ENCODE measurements around the gene PGAP3. TPM values are rescaled to one million over a fixed set of nuclear protein-coding genes. Genes with fewer than 3 reads are reported as not detected.

Gene PGAP3
- total RNA-seq, 1 experiment from 2014 or later = 29.0 TPM

DNA sequence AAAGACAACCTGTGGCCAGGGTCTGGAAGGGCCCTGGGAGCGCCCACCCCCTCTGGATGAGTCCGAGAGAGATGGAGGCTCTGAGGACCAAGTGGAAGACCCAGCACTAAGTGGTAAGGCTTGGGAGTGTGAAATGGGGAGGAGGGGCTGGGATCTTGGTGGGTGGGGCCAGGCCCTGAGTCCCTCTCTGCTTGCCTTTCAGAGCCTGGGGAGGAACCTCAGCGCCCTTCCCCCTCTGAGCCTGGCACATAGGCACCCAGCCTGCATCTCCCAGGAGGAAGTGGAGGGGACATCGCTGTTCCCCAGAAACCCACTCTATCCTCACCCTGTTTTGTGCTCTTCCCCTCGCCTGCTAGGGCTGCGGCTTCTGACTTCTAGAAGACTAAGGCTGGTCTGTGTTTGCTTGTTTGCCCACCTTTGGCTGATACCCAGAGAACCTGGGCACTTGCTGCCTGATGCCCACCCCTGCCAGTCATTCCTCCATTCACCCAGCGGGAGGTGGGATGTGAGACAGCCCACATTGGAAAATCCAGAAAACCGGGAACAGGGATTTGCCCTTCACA lies 52.2 kb downstream of the PGAP3 start:
- H3K23me2 ChIP-seq (ENCODE audit: insufficient read length, low read depth, low read length, poor library complexity, severe bottlenecking) = peaks cover 8% of the 10 kb centered on the region
- H3K56ac ChIP-seq (ENCODE audit: insufficient read length, low read depth, low read length) = no peak overlapping the region
- H3K79me2 ChIP-seq (ENCODE audit: insufficient read depth, low read length) = no peaks in the 10 kb centered on the region; the same call in 1 of the 2 replicates
- TF ChIP-seq, protein P1, sequence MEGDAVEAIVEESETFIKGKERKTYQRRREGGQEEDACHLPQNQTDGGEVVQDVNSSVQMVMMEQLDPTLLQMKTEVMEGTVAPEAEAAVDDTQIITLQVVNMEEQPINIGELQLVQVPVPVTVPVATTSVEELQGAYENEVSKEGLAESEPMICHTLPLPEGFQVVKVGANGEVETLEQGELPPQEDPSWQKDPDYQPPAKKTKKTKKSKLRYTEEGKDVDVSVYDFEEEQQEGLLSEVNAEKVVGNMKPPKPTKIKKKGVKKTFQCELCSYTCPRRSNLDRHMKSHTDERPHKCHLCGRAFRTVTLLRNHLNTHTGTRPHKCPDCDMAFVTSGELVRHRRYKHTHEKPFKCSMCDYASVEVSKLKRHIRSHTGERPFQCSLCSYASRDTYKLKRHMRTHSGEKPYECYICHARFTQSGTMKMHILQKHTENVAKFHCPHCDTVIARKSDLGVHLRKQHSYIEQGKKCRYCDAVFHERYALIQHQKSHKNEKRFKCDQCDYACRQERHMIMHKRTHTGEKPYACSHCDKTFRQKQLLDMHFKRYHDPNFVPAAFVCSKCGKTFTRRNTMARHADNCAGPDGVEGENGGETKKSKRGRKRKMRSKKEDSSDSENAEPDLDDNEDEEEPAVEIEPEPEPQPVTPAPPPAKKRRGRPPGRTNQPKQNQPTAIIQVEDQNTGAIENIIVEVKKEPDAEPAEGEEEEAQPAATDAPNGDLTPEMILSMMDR (conservative IDR thresholded peaks at IDR 0.05) = no peak
- H3K9me3 ChIP-seq (ENCODE audit: control insufficient read depth, low read depth, low read length) = no peaks in the 10 kb centered on the region
- no peaks in the 10 kb centered on the region for H3K79me1 ChIP-seq (ENCODE audit: insufficient read depth, low read depth, low read length, poor library complexity, severe bottlenecking)
- no peak overlapping the region; a peak in 1 of 7 replicates for H3K27ac Mint-ChIP-seq
- H3K9ac ChIP-seq (ENCODE audit: extremely low read depth, insufficient read length, low read length) = no peak overlapping the region
- H2AK5ac ChIP-seq (ENCODE audit: insufficient read length, low read length) = no peak overlapping the region
- no peaks in the 10 kb centered on the region for H3K27me3 Mint-ChIP-seq (ENCODE audit: low read depth)
- no peak overlapping the region for H4K5ac ChIP-seq (ENCODE audit: insufficient read length, low read depth, low read length)
- no peaks in the 10 kb centered on the region for H3K27me3 ChIP-seq (ENCODE audit: insufficient read depth, low read length)
- H3K4me2 ChIP-seq (ENCODE audit: insufficient read depth, insufficient read length, low read length) = no peak overlapping the region
- H2BK120ac ChIP-seq (ENCODE audit: low read depth, low read length, poor library complexity, severe bottlenecking) = no peak overlapping the region
- peaks cover 69 to 73% of the 10 kb centered on the region in 2 experiments for H3K4me1 Mint-ChIP-seq
- H4K91ac ChIP-seq (ENCODE audit: insufficient read length, low read depth, low read length) = no peak overlapping the region
- H2BK15ac ChIP-seq (ENCODE audit: low read depth, low read length) = no peak overlapping the region
- H3K27ac ChIP-seq (ENCODE audit: insufficient read length, low read depth, low read length) = no peak overlapping the region
- peaks cover 22% of the 10 kb centered on the region; the same call in 1 of the 2 replicates for H3K4me1 ChIP-seq (ENCODE audit: insufficient read depth, low read length)
- H3K18ac ChIP-seq (ENCODE audit: insufficient read length, low read depth, low read length) = no peak overlapping the region
- no peak overlapping the region for H3K23ac ChIP-seq (ENCODE audit: insufficient read length, low read depth, low read length)
- no CpG with 5 or more reads among the region's 8 CpGs for WGBS (ENCODE audit: extremely low coverage, insufficient read length, low lambda C conversion rate)
- no peak overlapping the region for H3K4ac ChIP-seq (ENCODE audit: low read depth, low read length)
- no peak overlapping the region for H3T11ph ChIP-seq (ENCODE audit: low read length)
- H2BK5ac ChIP-seq (ENCODE audit: insufficient read length, low read length) = no peak overlapping the region
- no peaks in the 10 kb centered on the region for H4K20me1 ChIP-seq (ENCODE audit: control insufficient read depth, insufficient read depth, insufficient read length)
- no peak overlapping the region; a peak in 1 of 5 replicates for H3K4me3 Mint-ChIP-seq
- H3K36me3 Mint-ChIP-seq (ENCODE audit: insufficient read depth in 1 of 3, low read depth in 3 of 3) = peaks cover 0 to 3% (median 0%) of the 10 kb centered on the region in 3 experiments; a peak in 3 of 7 replicates
- DNase-seq = no peak
- no peak overlapping the region for H2BK20ac ChIP-seq (ENCODE audit: low read depth, low read length, poor library complexity, severe bottlenecking)
- H2BK12ac ChIP-seq (ENCODE audit: insufficient read length, low read depth, low read length) = no peak overlapping the region
- no peak overlapping the region for H4K8ac ChIP-seq (replicated peaks; ENCODE audit: insufficient read length, low read depth, low read length)
- H2AFZ ChIP-seq (ENCODE audit: low read length) = no peak overlapping the region
- H3K14ac ChIP-seq (ENCODE audit: insufficient read depth, low read length) = no peak overlapping the region
- H3K9me3 Mint-ChIP-seq = no peaks in the 10 kb centered on the region; a peak in 1 of 5 replicates
